NCI-H345 treated with DMSO at 0.1 percent for 48 hours (cell line): ENCODE results near the gene TMCC1.

Experiments used
- DNase-seq: peaks from one replicate; lab custom pipeline; 2025; ENCODE audit not compliant: unreplicated experiment; lab: John Stamatoyannopoulos, UW

Gene TMCC1

GRCh38 chr3:129626744-129627349 lies 266.7 kb downstream of the TMCC1 start:
- DNase-seq: no peak

- DNase-seq: no peak
Measured at GRCh38 chr3:129625072-129625874, 268.2 kb downstream of the TMCC1 start.

- DNase-seq: no peak
Measured at GRCh38 chr3:129624347-129625071, 269.0 kb downstream of the TMCC1 start.

GRCh38 chr3:129623447-129624118 lies 269.9 kb downstream of the TMCC1 start:
- no peak for DNase-seq

GRCh38 chr3:129622933-129623332 lies 270.6 kb downstream of the TMCC1 start:
- no peak for DNase-seq

GRCh38 chr3:129622226-129622874 lies 271.2 kb downstream of the TMCC1 start:
- no peak for DNase-seq

- DNase-seq: no peak
Measured at GRCh38 chr3:129621626-129622225, 271.8 kb downstream of the TMCC1 start.

- no peak for DNase-seq
Measured at GRCh38 chr3:129620828-129621559, 272.5 kb downstream of the TMCC1 start.

- DNase-seq: no peak
Measured at GRCh38 chr3:129619726-129620162, 273.8 kb downstream of the TMCC1 start.

GRCh38 chr3:129618901-129619671 lies 274.4 kb downstream of the TMCC1 start:
- no peak for DNase-seq

GRCh38 chr3:129618186-129618820 lies 275.2 kb downstream of the TMCC1 start:
- DNase-seq: no peak

GRCh38 chr3:129617381-129618185 lies 275.9 kb downstream of the TMCC1 start:
- DNase-seq: no peak

GRCh38 chr3:129616713-129617112 lies 276.8 kb downstream of the TMCC1 start:
- no peak for DNase-seq

- DNase-seq: no peak
Measured at GRCh38 chr3:129616291-129616690, 277.2 kb downstream of the TMCC1 start.

- DNase-seq: no peak
Measured at GRCh38 chr3:129615751-129616281, 277.7 kb downstream of the TMCC1 start.

- no peak for DNase-seq
Measured at GRCh38 chr3:129614927-129615363, 278.6 kb downstream of the TMCC1 start.

GRCh38 chr3:129614435-129614834 lies 279.1 kb downstream of the TMCC1 start:
- no peak for DNase-seq
